Mucosa of descending colon (tissue), 3 donors: Measurements from ENCODE around the gene SARS2. TPM values are rescaled to one million over a fixed set of nuclear protein-coding genes. Genes with fewer than 3 reads are reported as not detected.

ENCODE experiments used
- ATAC-seq: fragments of 200-7000 bp; cut with Tn5 transposase; one replicate; pipeline ENCODE4 v1.9.1; 2020; ENCODE audit warnings: mild to moderate bottlenecking, moderate library complexity
- DNase-seq, 3 donors: peaks; one replicate each; pipeline ENCODE4 v3.0.0-alpha.2; 2020
- H3K36me3 ChIP-seq: fragments of 200-600 bp; one replicate; pipeline ENCODE4 v1.8.0; 2021; ENCODE audit warnings: low read depth, mild to moderate bottlenecking
- H3K4me1 ChIP-seq: fragments of 200-600 bp; one replicate; pipeline ENCODE4 v1.8.0; 2021; ENCODE audit warnings: low read depth, mild to moderate bottlenecking
- H3K4me3 ChIP-seq: fragments of 200-600 bp; one replicate; pipeline ENCODE4 v1.8.0; 2021; ENCODE audit warnings: mild to moderate bottlenecking
- H3K9me3 ChIP-seq: fragments of 200-600 bp; one replicate; pipeline ENCODE4 v1.8.0; 2021; ENCODE audit warnings: mild to moderate bottlenecking
- CTCF ChIP-seq: fragments of 200-600 bp; IDR thresholded peaks from one replicate; pipeline ENCODE4 v1.8.0; 2022; ENCODE audit warnings: antibody characterized with exemption, mild to moderate bottlenecking
- intact Hi-C, 2 donors: fragments of 100-400 bp; cut with DNase I in 1 of 2; cut with micrococcal nuclease in 1 of 2; formaldehyde crosslinking; loops; one replicate each; pipeline versions ENCODE4 v1.11.0 to v1.11.1; 2022; cut with DNase I, micrococcal nuclease
- total RNA-seq, 3 donors: library from RNA; stranded (reverse); fragmentation: NEBNext Ultra II Directional in 2 of 3; extraction: Animal tissue kit (Norgen Biotek cat#: 25700) in 2 of 3; gene quantifications; one replicate each; pipeline versions ENCODE4 v1.2.1 to v1.2.4, GENCODE V29; 2021 to 2023
- donor health status: DM: no; HTN: no; CAD: no; lungs with moderate emphysema.
- donor health status: DM: no; HTN: no; CAD: no.
- donor health status: DM: no; HTN: yes; CAD: no.

Gene SARS2
- total RNA-seq, 3 donors from 2014 or later = 20.4 to 32.4 (median 21.8) TPM

GRCh38 chr19:38904581-38905539 is 25.7 kb downstream of the SARS2 start:
- intact Hi-C loops = no loop called here
- ATAC-seq (peak; percentile 30), DNase-seq (no peak)
- H3K9me3 ChIP-seq = no peaks in the 10 kb centered on the region
- no peaks in the 10 kb centered on the region for H3K36me3 ChIP-seq
- H3K4me1 ChIP-seq = peaks cover 8% of the 10 kb centered on the region
- no peak for TF ChIP-seq CTCF
- no peak overlapping the region for H3K4me3 ChIP-seq

GRCh38 chr19:38901683-38902082 is 28.9 kb downstream of the SARS2 start:
- no peak for TF ChIP-seq CTCF
- intact Hi-C loops = no loop called here

GRCh38 chr19:38900743-38901190 is 29.8 kb downstream of the SARS2 start:
- no peaks in the 10 kb centered on the region for H3K9me3 ChIP-seq
- no peak for TF ChIP-seq CTCF
- ATAC-seq (no peak), DNase-seq (no peak)
- H3K4me1 ChIP-seq = peaks cover 15% of the 10 kb centered on the region
- intact Hi-C loops = no loop called here
- peaks cover 5% of the 10 kb centered on the region for H3K36me3 ChIP-seq
- H3K4me3 ChIP-seq = no peak overlapping the region

More at GRCh38 chr19:38901683-38902082, 28.9 kb downstream of the SARS2 start:
- no peak overlapping the region for H3K4me3 ChIP-seq
- no peak for DNase-seq
- no peaks in the 10 kb centered on the region for H3K9me3 ChIP-seq
- no peak for ATAC-seq
- H3K36me3 ChIP-seq = peaks cover 5% of the 10 kb centered on the region
- peaks cover 15% of the 10 kb centered on the region for H3K4me1 ChIP-seq

- H3K4me1 ChIP-seq = peaks cover 15% of the 10 kb centered on the region
- TF ChIP-seq CTCF = no peak
- H3K36me3 ChIP-seq = peaks cover 5% of the 10 kb centered on the region
- DNase-seq (no peak), ATAC-seq (no peak)
- H3K9me3 ChIP-seq = no peaks in the 10 kb centered on the region
- peak overlapping the region; percentile 71 for H3K4me3 ChIP-seq
- intact Hi-C loops = no loop called here
Measured at GRCh38 chr19:38900202-38900629, 30.3 kb downstream of the SARS2 start.

- no peak for TF ChIP-seq CTCF
- intact Hi-C loops = no loop called here
- H3K36me3 ChIP-seq = peaks cover 5% of the 10 kb centered on the region
- H3K4me1 ChIP-seq = peaks cover 15% of the 10 kb centered on the region
- DNase-seq (peak; percentile 99 to 100 (median 100)), ATAC-seq (peak; percentile 96)
- H3K9me3 ChIP-seq = no peaks in the 10 kb centered on the region
- peak within 1 kb of the TSS; percentile 71 for H3K4me3 ChIP-seq
Measured at GRCh38 chr19:38899447-38900201, 30.9 kb downstream of the SARS2 start, which contains the start of the genes NFKBIB and SIRT2. TSS of gene NFKBIB (plus strand) at chr19:38899969. CDS start at chr19:38900033, 64 bp downstream. TSS of gene SIRT2 (minus strand) at chr19:38899618. CDS start at chr19:38899521, 97 bp downstream.
